ENCODE data around the gene TRAPPC3. TPM values are rescaled to one million over a fixed set of nuclear protein-coding genes. Genes with fewer than 3 reads are reported as not detected.

The TRAPPC3 gene
- total RNA-seq, 1 experiment from 2014 or later = 52.7 TPM

DNA sequence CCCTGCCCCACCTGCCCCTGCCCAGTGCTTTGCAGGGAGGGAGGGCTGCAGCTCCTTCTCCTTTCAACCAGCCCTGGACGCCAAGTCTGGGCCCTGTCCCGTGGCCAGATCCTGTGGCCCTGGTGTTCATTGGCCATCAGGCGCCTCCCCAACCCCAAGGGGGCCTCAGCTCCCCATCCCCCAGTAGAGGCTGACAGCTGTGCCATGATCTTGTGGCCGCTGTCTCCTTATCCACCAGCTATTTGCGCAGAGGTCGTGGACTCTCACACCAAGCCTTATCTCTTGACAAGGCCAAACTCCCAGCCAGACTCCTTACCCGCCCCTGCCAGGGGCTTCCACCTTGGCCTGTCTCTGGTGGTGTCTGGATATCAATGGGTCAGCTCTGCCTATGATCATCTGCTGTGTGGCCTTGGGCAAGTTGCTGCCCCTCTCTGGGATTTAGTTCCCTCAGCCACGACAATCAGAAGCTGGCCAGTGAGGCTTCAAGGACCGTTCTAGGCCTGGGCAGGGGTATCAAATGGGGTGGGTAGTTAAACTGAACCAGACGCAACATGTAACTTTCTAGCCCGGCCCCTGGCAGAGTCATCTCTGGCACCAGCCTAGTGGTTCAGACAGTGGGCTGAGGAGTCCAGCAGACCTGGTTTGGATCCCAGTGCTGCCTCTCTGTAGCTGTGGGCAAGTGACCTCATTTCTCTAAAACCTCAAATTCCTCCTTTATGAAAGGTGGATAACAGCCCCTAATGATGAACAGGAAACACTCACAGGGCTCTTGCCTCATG, 21.0 kb downstream of the TRAPPC3 start:
- Histone ChIP-seq H3K23me2 (ENCODE audit: insufficient read length, low read depth, low read length, poor library complexity, severe bottlenecking) (peaks cover 2% of the 10 kb centered on the region), H3K79me2 (ENCODE audit: insufficient read depth, low read length) (no peaks in the 10 kb centered on the region), H3K14ac (ENCODE audit: insufficient read depth, low read length) (no peak overlapping the region), H4K20me1 (ENCODE audit: control insufficient read depth, insufficient read depth, insufficient read length) (no peaks in the 10 kb centered on the region), H3K9ac (ENCODE audit: extremely low read depth, insufficient read length, low read length) (no peak overlapping the region), H3K18ac (ENCODE audit: insufficient read length, low read depth, low read length) (no peak overlapping the region), H3K23ac (ENCODE audit: insufficient read length, low read depth, low read length) (no peak overlapping the region), H4K91ac (ENCODE audit: insufficient read length, low read depth, low read length) (no peak overlapping the region), H3K4me1 (ENCODE audit: insufficient read depth, low read length) (peaks cover 2% of the 10 kb centered on the region; the same call in 1 of the 2 replicates), H3K4ac (ENCODE audit: low read depth, low read length) (no peak overlapping the region), H4K8ac (replicated peaks; ENCODE audit: insufficient read length, low read depth, low read length) (no peak overlapping the region), H3K79me1 (ENCODE audit: insufficient read depth, low read depth, low read length, poor library complexity, severe bottlenecking) (no peaks in the 10 kb centered on the region), H2BK12ac (ENCODE audit: insufficient read length, low read depth, low read length) (no peak overlapping the region), H3K27me3 (ENCODE audit: insufficient read depth, low read length) (peaks cover 16% of the 10 kb centered on the region; the same call in 1 of the 2 replicates), H2BK15ac (ENCODE audit: low read depth, low read length) (no peak overlapping the region), H2BK20ac (ENCODE audit: low read depth, low read length, poor library complexity, severe bottlenecking) (no peak overlapping the region), H2AFZ (ENCODE audit: low read length) (no peak overlapping the region), H2BK120ac (ENCODE audit: low read depth, low read length, poor library complexity, severe bottlenecking) (no peak overlapping the region), H3K27ac (ENCODE audit: insufficient read length, low read depth, low read length) (no peak overlapping the region), H2AK5ac (ENCODE audit: insufficient read length, low read length) (no peak overlapping the region), H2BK5ac (ENCODE audit: insufficient read length, low read length) (no peak overlapping the region), H3K56ac (ENCODE audit: insufficient read length, low read depth, low read length) (no peak overlapping the region), H4K5ac (ENCODE audit: insufficient read length, low read depth, low read length) (no peak overlapping the region), H3K4me2 (ENCODE audit: insufficient read depth, insufficient read length, low read length) (no peak overlapping the region), H3T11ph (ENCODE audit: low read length) (no peak overlapping the region), H3K9me3 (ENCODE audit: control insufficient read depth, low read depth, low read length) (no peaks in the 10 kb centered on the region)
- TF ChIP-seq, protein P1, sequence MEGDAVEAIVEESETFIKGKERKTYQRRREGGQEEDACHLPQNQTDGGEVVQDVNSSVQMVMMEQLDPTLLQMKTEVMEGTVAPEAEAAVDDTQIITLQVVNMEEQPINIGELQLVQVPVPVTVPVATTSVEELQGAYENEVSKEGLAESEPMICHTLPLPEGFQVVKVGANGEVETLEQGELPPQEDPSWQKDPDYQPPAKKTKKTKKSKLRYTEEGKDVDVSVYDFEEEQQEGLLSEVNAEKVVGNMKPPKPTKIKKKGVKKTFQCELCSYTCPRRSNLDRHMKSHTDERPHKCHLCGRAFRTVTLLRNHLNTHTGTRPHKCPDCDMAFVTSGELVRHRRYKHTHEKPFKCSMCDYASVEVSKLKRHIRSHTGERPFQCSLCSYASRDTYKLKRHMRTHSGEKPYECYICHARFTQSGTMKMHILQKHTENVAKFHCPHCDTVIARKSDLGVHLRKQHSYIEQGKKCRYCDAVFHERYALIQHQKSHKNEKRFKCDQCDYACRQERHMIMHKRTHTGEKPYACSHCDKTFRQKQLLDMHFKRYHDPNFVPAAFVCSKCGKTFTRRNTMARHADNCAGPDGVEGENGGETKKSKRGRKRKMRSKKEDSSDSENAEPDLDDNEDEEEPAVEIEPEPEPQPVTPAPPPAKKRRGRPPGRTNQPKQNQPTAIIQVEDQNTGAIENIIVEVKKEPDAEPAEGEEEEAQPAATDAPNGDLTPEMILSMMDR (conservative IDR thresholded peaks at IDR 0.05) = no peak
- no peak for DNase-seq
- H3K27ac Mint-ChIP-seq = no peak overlapping the region; a peak in 1 of 7 replicates
- WGBS (ENCODE audit: extremely low coverage, insufficient read length, low lambda C conversion rate) = no CpG with 5 or more reads among the region's 11 CpGs
- no peaks in the 10 kb centered on the region for H3K36me3 Mint-ChIP-seq (ENCODE audit: insufficient read depth in 1 of 3, low read depth in 3 of 3)
- H3K9me3 Mint-ChIP-seq = no peaks in the 10 kb centered on the region; a peak in 1 of 5 replicates
- H3K4me3 Mint-ChIP-seq = no peak overlapping the region
- peaks cover 31% of the 10 kb centered on the region for H3K27me3 Mint-ChIP-seq (ENCODE audit: low read depth)
- peaks cover 12 to 15% of the 10 kb centered on the region in 2 experiments for H3K4me1 Mint-ChIP-seq
